HG03280 (cell line): Measurements from ENCODE around the gene GTF2F1.
A peak's percentile ranks its signal among the peaks of the same experiment; 100 is the strongest.
"Not testable (repeated sequence)": the region's sequence is repeated elsewhere in the genome, so short reads cannot be mapped to it uniquely, and the experiment has no call there.

Experiments used
- ATAC-seq: cut with Tn5 transposase; IDR thresholded peaks from one replicate; pipeline ENCODE4 v1.9.1; 2021; ENCODE audit warnings: mild to moderate bottlenecking, moderate library complexity; ENCODE audit not compliant: unreplicated experiment

Gene GTF2F1

GRCh38 chr19:6417713-6418561 is 25.0 kb upstream of the GTF2F1 start:
- no peak for ATAC-seq

- ATAC-seq: no peak
Observed at GRCh38 chr19:6416658-6417405, 23.9 kb upstream of the GTF2F1 start.

- no peak for ATAC-seq
Observed at GRCh38 chr19:6415591-6416190, 22.7 kb upstream of the GTF2F1 start.

GRCh38 chr19:6414793-6415590 is 22.0 kb upstream of the GTF2F1 start:
- no peak for ATAC-seq

GRCh38 chr19:6413721-6414643 is 21.0 kb upstream of the GTF2F1 start:
- ATAC-seq: no peak

GRCh38 chr19:6413291-6413690 is 20.3 kb upstream of the GTF2F1 start:
- ATAC-seq: no peak

- no peak for ATAC-seq
Observed at GRCh38 chr19:6412447-6413091, 19.6 kb upstream of the GTF2F1 start.

GRCh38 chr19:6412061-6412446 is 19.1 kb upstream of the GTF2F1 start:
- no peak for ATAC-seq

- no peak for ATAC-seq
Observed at GRCh38 chr19:6409346-6409745, 16.4 kb upstream of the GTF2F1 start.

- ATAC-seq: no peak
Observed at GRCh38 chr19:6406401-6406800, 13.4 kb upstream of the GTF2F1 start.

- no peak for ATAC-seq
Observed at GRCh38 chr19:6402837-6403608, 10.1 kb upstream of the GTF2F1 start.

- ATAC-seq: no peak
Observed at GRCh38 chr19:6402058-6402457, 9.1 kb upstream of the GTF2F1 start.

- not testable (repeated sequence) for ATAC-seq
Observed at GRCh38 chr19:6400062-6400944, 7.3 kb upstream of the GTF2F1 start.

GRCh38 chr19:6396305-6396704 is 3.3 kb upstream of the GTF2F1 start:
- no peak for ATAC-seq

- ATAC-seq: no peak
Observed at GRCh38 chr19:6394831-6395230, 1.9 kb upstream of the GTF2F1 start.

GRCh38 chr19:6393983-6394412 is 1.0 kb upstream of the GTF2F1 start:
- ATAC-seq: no peak

GRCh38 chr19:6392221-6393073 is 517 bp downstream of the GTF2F1 start:
- peak; percentile 3 for ATAC-seq
